ENCODE results near the gene PCNX2.

Gene PCNX2

GRCh38 chr1:233256789-233257188, 38.7 kb downstream of the PCNX2 start:
- TF ChIP-seq ZFX (IDR thresholded peaks at IDR 0.05; ENCODE audit: borderline replicate concordance), result no peak
- TF ChIP-seq CTCF (IDR thresholded peaks at IDR 0.05), result no peak
- no peak overlapping the region for H3K27ac ChIP-seq

- H3K27ac ChIP-seq, result no peak overlapping the region
Measured at GRCh38 chr1:233256191-233256590, 39.3 kb downstream of the PCNX2 start.

GRCh38 chr1:233255145-233255544, 40.4 kb downstream of the PCNX2 start:
- TF ChIP-seq CTCF (IDR thresholded peaks at IDR 0.05), result no peak
- TF ChIP-seq ZFX (IDR thresholded peaks at IDR 0.05; ENCODE audit: borderline replicate concordance), result no peak
- no peak overlapping the region for H3K27ac ChIP-seq

More at GRCh38 chr1:233256191-233256590, 39.3 kb downstream of the PCNX2 start:
- TF ChIP-seq ZFX (IDR thresholded peaks at IDR 0.05; ENCODE audit: borderline replicate concordance) (no peak), CTCF (IDR thresholded peaks at IDR 0.05) (no peak)

- no peak for TF ChIP-seq CTCF (IDR thresholded peaks at IDR 0.05)
- no peak overlapping the region for H3K27ac ChIP-seq
Measured at GRCh38 chr1:233253832-233254331, 41.6 kb downstream of the PCNX2 start.

- no peak for TF ChIP-seq CTCF (IDR thresholded peaks at IDR 0.05)
- no peak for TF ChIP-seq ZFX (IDR thresholded peaks at IDR 0.05; ENCODE audit: borderline replicate concordance)
- no peak overlapping the region for H3K27ac ChIP-seq
Measured at GRCh38 chr1:233253231-233253831, 42.2 kb downstream of the PCNX2 start.

- no peak for TF ChIP-seq CTCF (IDR thresholded peaks at IDR 0.05)
- TF ChIP-seq ZFX (IDR thresholded peaks at IDR 0.05; ENCODE audit: borderline replicate concordance), result no peak
- H3K27ac ChIP-seq, result no peak overlapping the region
Measured at GRCh38 chr1:233252441-233252840, 43.1 kb downstream of the PCNX2 start.

- no peak overlapping the region for H3K27ac ChIP-seq
- TF ChIP-seq ZFX (IDR thresholded peaks at IDR 0.05; ENCODE audit: borderline replicate concordance) (no peak), CTCF (IDR thresholded peaks at IDR 0.05) (0 out of 2 replicates have a peak, but pooled peaks have one; percentile 8)
Measured at GRCh38 chr1:233251201-233251720, 44.3 kb downstream of the PCNX2 start.

Data from 22Rv1 (cell line).